Thoracic aorta (tissue), 2 donors: ENCODE measurements around the gene MXI1. TPM values are rescaled to one million over a fixed set of nuclear protein-coding genes. Genes with fewer than 3 reads are reported as not detected.

ENCODE experiments used
- ATAC-seq: fragments of 150-250 bp; one replicate; pipeline ENCODE4 v1.8.0; 2017; ENCODE audit warnings: low read depth; ENCODE audit not compliant: insufficient number of reproducible peaks, low FRiP score
- DNase-seq: peaks from one replicate; pipeline ENCODE4 v3.0.0-alpha.2; 2020; ENCODE audit warnings: low spot score
- H3K27ac ChIP-seq, 2 donors: fragments of 200-600 bp; sonication (generic); 1 replicate in 1 of 2; 2 replicates in 1 of 2; pipeline ENCODE4 v1.5.1; 2016; ENCODE audit warnings: mild to moderate bottlenecking in 2 of 2, moderate library complexity in 2 of 2
- H3K27me3 ChIP-seq: fragments of 200-600 bp; sonication (generic); replicated peaks from 2 replicates; pipeline ENCODE4 v1.6.0; 2016; ENCODE audit warnings: mild to moderate bottlenecking; ENCODE audit not compliant: insufficient read depth
- H3K36me3 ChIP-seq: fragments of 200-600 bp; sonication (generic); one replicate; pipeline ENCODE4 v1.5.1; 2016
- H3K4me1 ChIP-seq, 2 donors: fragments of 200-600 bp; sonication (generic); 1 replicate in 1 of 2; 2 replicates in 1 of 2; pipeline versions ENCODE4 v1.5.1 to v1.6.0; 2016; ENCODE audit warnings: low read depth in 2 of 2, mild to moderate bottlenecking in 1 of 2; ENCODE audit not compliant: control insufficient read depth in 1 of 2
- H3K4me3 ChIP-seq: fragments of 200-600 bp; sonication (generic); 2 replicates; pipeline ENCODE4 v1.5.1; 2016; ENCODE audit warnings: mild to moderate bottlenecking
- H3K9me3 ChIP-seq: fragments of 200-600 bp; sonication (generic); 2 replicates; pipeline ENCODE4 v1.5.1; 2016
- CTCF ChIP-seq: fragments of 200-600 bp; sonication (generic); IDR thresholded peaks from one replicate; pipeline ENCODE4 v1.5.1; 2019; ENCODE audit warnings: antibody characterized with exemption
- total RNA-seq, 2 donors: library from RNA; depleted of rRNA; stranded (reverse); fragments of >200 nt; gene quantifications; one replicate each; pipeline versions ENCODE4 v1.1.0 to v1.2.3, GENCODE V29; 2016

The MXI1 gene
- total RNA-seq, 2 donors from 2014 or later: 87.7 to 92.8 TPM

DNA sequence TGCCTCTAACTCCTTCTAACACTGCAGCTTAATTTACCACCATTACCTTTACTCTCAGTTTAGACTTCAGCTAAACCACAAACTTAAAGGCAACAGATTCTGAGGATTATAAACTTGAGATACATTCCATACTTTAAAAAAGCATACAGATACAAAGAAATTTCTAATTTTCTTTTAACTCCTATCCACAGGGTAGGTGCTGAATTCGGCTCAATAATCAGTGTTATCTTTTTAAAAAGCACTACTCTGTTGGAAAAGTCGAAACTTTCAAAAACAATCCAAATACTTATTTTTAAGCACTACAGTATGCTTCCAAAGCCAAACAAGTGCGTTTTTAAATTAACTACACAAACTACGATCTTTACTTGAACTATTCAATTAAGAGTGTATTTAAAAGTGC, 96.3 kb downstream of the MXI1 start:
- no peak for TF ChIP-seq CTCF
- ATAC-seq (no peak), DNase-seq (no peak)
- peaks cover 17% of the 10 kb centered on the region for H3K36me3 ChIP-seq
- H3K4me3 ChIP-seq: peak overlapping the region; percentile 98
- H3K4me1 ChIP-seq: peaks cover 34 to 39% of the 10 kb centered on the region in 2 donors
- H3K9me3 ChIP-seq: no peaks in the 10 kb centered on the region
- H3K27ac ChIP-seq: peak overlapping the region; percentile 5 to 95
- no peaks in the 10 kb centered on the region for H3K27me3 ChIP-seq

GRCh38 chr10:110304394-110304779, 97.0 kb downstream of the MXI1 start:
- Histone ChIP-seq H3K36me3 (peaks cover 10% of the 10 kb centered on the region), H3K9me3 (no peaks in the 10 kb centered on the region), H3K27me3 (no peaks in the 10 kb centered on the region), H3K4me3 (peak overlapping the region; percentile 98), H3K4me1 (peaks cover 34 to 39% of the 10 kb centered on the region in 2 donors), H3K27ac (peak overlapping the region; percentile 95 to 96)
- DNase-seq (no peak), ATAC-seq (peak; percentile 47)
- TF ChIP-seq CTCF: no peak

DNA sequence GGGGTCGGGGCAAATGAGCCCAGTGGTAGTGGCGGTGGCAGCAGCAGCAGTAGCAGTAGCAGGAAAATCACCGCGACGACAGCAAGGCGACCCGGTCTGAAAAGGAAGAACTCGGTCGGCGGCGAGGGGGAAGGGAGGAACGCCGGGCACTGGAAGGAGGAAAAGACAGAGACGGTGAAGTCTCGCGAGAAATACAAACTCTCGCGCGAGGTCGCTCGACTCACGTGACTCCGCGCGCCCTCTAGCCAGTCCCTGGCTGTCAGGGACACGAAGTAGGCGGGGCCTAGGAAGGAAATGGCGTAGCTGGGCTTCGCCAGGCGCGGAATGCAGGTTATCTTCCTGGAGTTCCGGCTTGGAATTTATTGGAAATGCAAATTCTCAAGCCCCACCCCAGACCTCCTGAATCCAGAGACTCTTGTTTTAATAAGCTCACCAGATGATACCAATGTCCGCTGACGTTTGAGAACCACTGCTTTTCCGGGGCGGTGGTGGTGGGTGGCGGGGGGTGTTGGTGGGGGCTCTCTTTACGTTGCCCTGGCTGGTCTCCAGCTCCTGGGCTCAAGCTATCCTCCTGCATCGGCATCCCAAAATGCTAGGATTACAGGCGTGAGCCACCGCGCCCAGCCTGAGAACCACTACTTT, 97.5 kb downstream of the MXI1 start, which contains the start of gene SMNDC1:
SMNDC1 (minus strand) TSS at position 141 of the 642 bp plus-strand sequence. CDS start 1,333 bp downstream, outside the sequence.
- ATAC-seq (peak; percentile 95), DNase-seq (peak; percentile 86)
- peaks cover 34 to 39% of the 10 kb centered on the region in 2 donors for H3K4me1 ChIP-seq
- H3K27ac ChIP-seq: peak within 1 kb of the TSS; percentile 95 to 96
- peak within 1 kb of the TSS; percentile 98 for H3K4me3 ChIP-seq
- TF ChIP-seq CTCF: no peak
- H3K9me3 ChIP-seq: no peaks in the 10 kb centered on the region
- H3K36me3 ChIP-seq: peaks cover 9% of the 10 kb centered on the region
- no peaks in the 10 kb centered on the region for H3K27me3 ChIP-seq

GRCh38 chr10:110305767-110306451, 98.5 kb downstream of the MXI1 start:
- peaks cover 30 to 33% of the 10 kb centered on the region in 2 donors for H3K4me1 ChIP-seq
- TF ChIP-seq CTCF: peak; percentile 48
- peak; percentile 11 for DNase-seq
- H3K4me3 ChIP-seq: peak overlapping the region; percentile 59
- no peak for ATAC-seq
- H3K9me3 ChIP-seq: no peaks in the 10 kb centered on the region
- no peaks in the 10 kb centered on the region for H3K27me3 ChIP-seq
- H3K27ac ChIP-seq: peak overlapping the region; percentile 18 to 95
- peaks cover 9% of the 10 kb centered on the region for H3K36me3 ChIP-seq

- no peak for TF ChIP-seq CTCF
Measured at GRCh38 chr10:110306452-110306768, 99.0 kb downstream of the MXI1 start.

More at GRCh38 chr10:110306452-110306768, 99.0 kb downstream of the MXI1 start:
- no peaks in the 10 kb centered on the region for H3K27me3 ChIP-seq
- H3K27ac ChIP-seq: no peak overlapping the region
- H3K9me3 ChIP-seq: no peaks in the 10 kb centered on the region
- peaks cover 8% of the 10 kb centered on the region for H3K36me3 ChIP-seq
- H3K4me3 ChIP-seq: peak overlapping the region; percentile 59
- ATAC-seq (no peak), DNase-seq (no peak)
- H3K4me1 ChIP-seq: peaks cover 25 to 29% of the 10 kb centered on the region in 2 donors
